Measurements from ENCODE around the gene INTS6.

The INTS6 gene

DNA sequence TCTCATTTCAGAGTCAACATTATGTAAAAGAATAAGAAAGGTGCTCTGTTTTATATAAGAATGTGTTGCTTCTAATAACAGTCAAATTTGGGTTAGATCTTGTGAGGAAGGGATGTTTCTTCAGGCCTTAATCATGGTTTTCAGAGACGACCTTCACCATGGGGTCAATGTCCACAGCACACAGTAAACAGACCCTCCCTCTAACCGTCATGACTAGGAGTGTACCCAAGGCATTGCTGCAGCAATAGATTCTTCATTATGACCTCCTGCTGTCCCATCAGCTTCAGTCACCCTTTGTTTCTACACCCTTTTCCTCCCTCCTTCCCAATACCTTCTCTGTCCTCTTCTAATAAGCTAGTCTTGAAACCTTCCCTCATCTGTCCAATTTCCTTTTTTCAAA is 97.6 kb downstream of the INTS6 start:
- Histone ChIP-seq H3K4me3 (replicated peaks; ENCODE audit: insufficient read depth, low read length) (no peak overlapping the region), H3K27me3 (ENCODE audit: insufficient read depth, poor library complexity, severe bottlenecking) (no peaks in the 10 kb centered on the region), H3K27ac (replicated peaks) (no peak overlapping the region)
- DNase-seq (ENCODE audit: low read depth in 1 of 2, low spot score in 1 of 2) = no peak
- no peak for TF ChIP-seq CTCF (IDR thresholded peaks at IDR 0.05; ENCODE audit: insufficient read depth, low read length)
- TF ChIP-seq, protein P1, sequence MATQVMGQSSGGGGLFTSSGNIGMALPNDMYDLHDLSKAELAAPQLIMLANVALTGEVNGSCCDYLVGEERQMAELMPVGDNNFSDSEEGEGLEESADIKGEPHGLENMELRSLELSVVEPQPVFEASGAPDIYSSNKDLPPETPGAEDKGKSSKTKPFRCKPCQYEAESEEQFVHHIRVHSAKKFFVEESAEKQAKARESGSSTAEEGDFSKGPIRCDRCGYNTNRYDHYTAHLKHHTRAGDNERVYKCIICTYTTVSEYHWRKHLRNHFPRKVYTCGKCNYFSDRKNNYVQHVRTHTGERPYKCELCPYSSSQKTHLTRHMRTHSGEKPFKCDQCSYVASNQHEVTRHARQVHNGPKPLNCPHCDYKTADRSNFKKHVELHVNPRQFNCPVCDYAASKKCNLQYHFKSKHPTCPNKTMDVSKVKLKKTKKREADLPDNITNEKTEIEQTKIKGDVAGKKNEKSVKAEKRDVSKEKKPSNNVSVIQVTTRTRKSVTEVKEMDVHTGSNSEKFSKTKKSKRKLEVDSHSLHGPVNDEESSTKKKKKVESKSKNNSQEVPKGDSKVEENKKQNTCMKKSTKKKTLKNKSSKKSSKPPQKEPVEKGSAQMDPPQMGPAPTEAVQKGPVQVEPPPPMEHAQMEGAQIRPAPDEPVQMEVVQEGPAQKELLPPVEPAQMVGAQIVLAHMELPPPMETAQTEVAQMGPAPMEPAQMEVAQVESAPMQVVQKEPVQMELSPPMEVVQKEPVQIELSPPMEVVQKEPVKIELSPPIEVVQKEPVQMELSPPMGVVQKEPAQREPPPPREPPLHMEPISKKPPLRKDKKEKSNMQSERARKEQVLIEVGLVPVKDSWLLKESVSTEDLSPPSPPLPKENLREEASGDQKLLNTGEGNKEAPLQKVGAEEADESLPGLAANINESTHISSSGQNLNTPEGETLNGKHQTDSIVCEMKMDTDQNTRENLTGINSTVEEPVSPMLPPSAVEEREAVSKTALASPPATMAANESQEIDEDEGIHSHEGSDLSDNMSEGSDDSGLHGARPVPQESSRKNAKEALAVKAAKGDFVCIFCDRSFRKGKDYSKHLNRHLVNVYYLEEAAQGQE (IDR thresholded peaks at IDR 0.05; ENCODE audit: insufficient replicate concordance, low read depth) = no peak
- no peak for TF ChIP-seq GABPA (IDR thresholded peaks at IDR 0.05; ENCODE audit: low read depth)
- TF ChIP-seq SPI1 (IDR thresholded peaks at IDR 0.05; ENCODE audit: borderline replicate concordance, low read depth) = no peak
- TF ChIP-seq POLR2AphosphoS5 (IDR thresholded peaks at IDR 0.05; ENCODE audit: low read depth) = no peak

DNA sequence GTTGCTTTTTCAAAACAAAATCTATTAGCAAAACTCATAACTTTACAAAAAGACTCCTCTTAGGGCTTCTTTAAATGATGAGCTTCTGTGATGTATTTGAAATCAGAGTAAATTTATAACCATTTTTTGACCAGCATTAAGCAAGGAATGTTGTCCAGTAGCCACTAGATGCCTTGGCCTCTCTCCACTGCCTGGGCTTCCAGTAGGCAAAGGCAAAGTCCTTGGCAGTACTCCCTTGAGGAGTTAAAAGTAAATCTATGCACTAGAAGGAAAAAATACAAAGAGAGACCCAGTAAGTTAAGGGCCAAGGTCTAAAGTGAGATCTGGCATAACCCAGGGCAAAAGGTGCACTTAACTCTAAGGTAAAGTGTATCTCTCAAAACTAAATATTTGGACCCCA is 103.8 kb downstream of the INTS6 start:
- TF ChIP-seq POLR2AphosphoS5 (IDR thresholded peaks at IDR 0.05; ENCODE audit: low read depth) (no peak), CTCF (IDR thresholded peaks at IDR 0.05; ENCODE audit: insufficient read depth, low read length) (no peak), SPI1 (IDR thresholded peaks at IDR 0.05; ENCODE audit: borderline replicate concordance, low read depth) (no peak), GABPA (IDR thresholded peaks at IDR 0.05; ENCODE audit: low read depth) (no peak)
- TF ChIP-seq, protein P1 (IDR thresholded peaks at IDR 0.05; ENCODE audit: insufficient replicate concordance, low read depth) = no peak
- DNase-seq (ENCODE audit: low read depth in 1 of 2, low spot score in 1 of 2) = no peak
- Histone ChIP-seq H3K27ac (replicated peaks) (no peak overlapping the region), H3K27me3 (ENCODE audit: insufficient read depth, poor library complexity, severe bottlenecking) (no peaks in the 10 kb centered on the region), H3K4me3 (replicated peaks; ENCODE audit: insufficient read depth, low read length) (no peak overlapping the region)

DNA sequence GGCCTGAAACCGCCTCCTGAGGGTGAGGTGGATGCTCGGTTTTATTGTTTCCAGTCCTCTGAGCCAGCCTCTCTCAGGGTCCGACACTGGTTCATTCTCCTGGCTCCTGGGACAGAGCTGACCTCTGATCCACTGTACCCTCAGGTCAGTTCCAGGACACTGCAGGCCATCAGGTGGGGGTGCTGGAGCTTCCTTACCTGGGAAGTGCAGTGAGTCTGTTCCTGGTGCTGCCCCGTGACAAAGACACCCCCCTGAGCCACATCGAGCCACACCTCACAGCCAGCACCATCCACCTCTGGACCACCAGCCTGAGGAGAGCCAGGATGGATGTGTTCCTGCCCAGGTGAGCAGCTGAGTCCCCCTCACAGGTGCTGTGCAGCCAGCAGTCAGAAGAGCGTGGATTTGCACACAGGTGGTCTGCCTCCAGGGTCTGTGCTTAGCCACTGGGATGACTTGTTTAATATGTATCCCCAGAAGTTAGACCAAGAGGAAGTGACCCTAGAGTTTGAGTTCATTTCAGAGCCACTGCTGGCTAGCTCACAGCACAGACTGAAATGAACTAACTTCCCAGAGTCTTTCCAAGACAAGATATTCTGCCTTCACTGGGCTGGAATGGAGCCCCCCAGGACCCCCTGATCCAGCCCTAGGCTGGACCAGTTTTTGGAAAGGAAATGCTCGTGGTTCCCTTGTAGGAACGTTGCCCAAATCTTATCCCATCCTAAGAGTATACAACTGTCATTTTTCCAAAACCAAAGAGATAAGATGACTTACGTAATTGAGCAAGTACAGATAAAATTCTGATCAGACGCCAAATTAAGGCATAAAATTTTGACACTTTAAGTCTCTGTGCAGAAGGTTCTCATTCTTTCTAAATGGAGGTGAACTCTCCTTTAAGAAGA is 104.5 kb downstream of the INTS6 start:
- Histone ChIP-seq H3K27me3 (ENCODE audit: insufficient read depth, poor library complexity, severe bottlenecking) (no peaks in the 10 kb centered on the region), H3K27ac (replicated peaks) (no peak overlapping the region), H3K4me3 (replicated peaks; ENCODE audit: insufficient read depth, low read length) (no peak overlapping the region)
- no peak for TF ChIP-seq GABPA (IDR thresholded peaks at IDR 0.05; ENCODE audit: low read depth)
- no peak for TF ChIP-seq POLR2AphosphoS5 (IDR thresholded peaks at IDR 0.05; ENCODE audit: low read depth)
- no peak for TF ChIP-seq CTCF (IDR thresholded peaks at IDR 0.05; ENCODE audit: insufficient read depth, low read length)
- TF ChIP-seq, protein P1 (IDR thresholded peaks at IDR 0.05; ENCODE audit: insufficient replicate concordance, low read depth) = no peak
- TF ChIP-seq SPI1 (IDR thresholded peaks at IDR 0.05; ENCODE audit: borderline replicate concordance, low read depth) = no peak
- no peak for DNase-seq (ENCODE audit: low read depth in 1 of 2, low spot score in 1 of 2)
